B cell (primary cell): ENCODE measurements around the gene JMJD1C. TPM values are rescaled to one million over a fixed set of nuclear protein-coding genes. Genes with fewer than 3 reads are reported as not detected.

Source experiments
- ATAC-seq: fragments of 200-7000 bp; cut with Tn5 transposase; one replicate; pipeline ENCODE4 v1.10.0; 2021; ENCODE audit warnings: low read depth, mild to moderate bottlenecking, moderate number of reproducible peaks, moderate library complexity
- CTCF ChIA-PET: fragments of 350-600 bp; sonication (Branson Sonifier 250); formaldehyde crosslinking; loops from one replicate; lab custom pipeline; 2021; ENCODE audit warnings: antibody characterized with exemption, inconsistent platforms; lab: Charles Lee
- POLR2A ChIA-PET: fragments of 350-600 bp; sonication (Branson Sonifier 250); formaldehyde crosslinking; loops from one replicate; lab custom pipeline; 2021; ENCODE audit warnings: antibody characterized with exemption; lab: Charles Lee
- DNase-seq: peaks from one replicate; pipeline ENCODE4 v3.0.0; 2013
- H2AFZ ChIP-seq: 2 replicates; pipeline ENCODE4 v1.6.1; 2012; ENCODE audit warnings: mild to moderate bottlenecking, low read depth, low read length; ENCODE audit not compliant: insufficient read depth, poor library complexity, severe bottlenecking
- H3K27ac ChIP-seq, 2 donors: 1 replicate in 1 of 2; 2 replicates in 1 of 2; pipeline ENCODE4 v1.5.1; 2012 to 2013; ENCODE audit warnings: low read length in 2 of 2, mild to moderate bottlenecking in 2 of 2, moderate library complexity in 1 of 2
- H3K27me3 ChIP-seq, 4 experiments: fragments of 200-600 bp in 1 of 4; sonication (generic) in 1 of 4; replicated peaks in 1 of 4; 1 replicate in 2 of 4; 2 replicates in 2 of 4; pipeline versions ENCODE4 v1.6.1 to v1.7.0; 2013 to 2016; ENCODE audit warnings: low read length in 3 of 4, mild to moderate bottlenecking in 2 of 4, mixed read lengths in 1 of 4, moderate library complexity in 1 of 4; ENCODE audit not compliant: insufficient read depth in 4 of 4, control insufficient read depth in 3 of 4; ENCODE audit errors: control extremely low read depth in 1 of 4
- H3K36me3 ChIP-seq, 2 experiments: replicated peaks in 1 of 2; 1 replicate in 1 of 2; 2 replicates in 1 of 2; pipeline versions ENCODE4 v1.6.1 to v1.7.1; 2013; ENCODE audit warnings: low read length in 1 of 2; ENCODE audit not compliant: insufficient read depth in 2 of 2, control insufficient read depth in 1 of 2; ENCODE audit errors: control extremely low read depth in 1 of 2, extremely low read depth in 1 of 2
- H3K4me1 ChIP-seq, 2 donors: fragments of 200-600 bp in 1 of 2; sonication (generic) in 1 of 2; 1 replicate in 1 of 2; 2 replicates in 1 of 2; pipeline versions ENCODE4 v1.5.1 to v1.6.1; 2013 to 2017; ENCODE audit warnings: low read length in 2 of 2; ENCODE audit not compliant: control insufficient read depth in 2 of 2, insufficient read depth in 2 of 2
- H3K4me2 ChIP-seq: replicated peaks from 2 replicates; pipeline ENCODE3; 2012; ENCODE audit warnings: mild to moderate bottlenecking, low read depth, low read length; ENCODE audit not compliant: poor library complexity, severe bottlenecking
- H3K4me3 ChIP-seq, 5 experiments: fragments of 200-600 bp in 1 of 5; sonication (generic) in 1 of 5; 1 replicate in 3 of 5; 2 replicates in 2 of 5; pipeline versions ENCODE4 v1.5.1 to v1.7.0; 2011 to 2016; ENCODE audit warnings: low read length in 4 of 5, mild to moderate bottlenecking in 4 of 5, low read depth in 2 of 5, control low read depth in 1 of 5, moderate library complexity in 1 of 5; ENCODE audit not compliant: insufficient read depth in 1 of 5; ENCODE audit errors: control extremely low read depth in 1 of 5, extremely low read depth in 1 of 5
- H3K79me2 ChIP-seq: fragments of 200-600 bp; sonication (generic); one replicate; pipeline ENCODE4 v1.6.0; 2016; ENCODE audit warnings: low read length; ENCODE audit not compliant: control insufficient read depth, insufficient read depth
- H3K9ac ChIP-seq: fragments of 200-600 bp; sonication (generic); 2 replicates; pipeline ENCODE4 v1.6.1; 2017; ENCODE audit warnings: mild to moderate bottlenecking, low read length, moderate library complexity
- H3K9me3 ChIP-seq, 3 donors: one replicate each; pipeline versions ENCODE4 v1.6.1 to v1.7.1; 2013; ENCODE audit warnings: low read length in 2 of 3; ENCODE audit not compliant: control insufficient read depth in 2 of 3, insufficient read depth in 1 of 3; ENCODE audit errors: control extremely low read depth in 1 of 3
- H4K20me1 ChIP-seq: 2 replicates; pipeline ENCODE4 v1.6.0; 2012; ENCODE audit warnings: mild to moderate bottlenecking, low read length; ENCODE audit not compliant: insufficient read depth, control insufficient read depth, poor library complexity, severe bottlenecking
- H3K27ac Mint-ChIP-seq: one replicate; pipeline ENCODE4 v1.8.0; 2021; ENCODE audit warnings: mixed read lengths
- H3K27me3 Mint-ChIP-seq: one replicate; pipeline ENCODE4 v1.8.0; 2021; ENCODE audit warnings: mixed read lengths
- H3K4me1 Mint-ChIP-seq: one replicate; pipeline ENCODE4 v1.8.0; 2021; ENCODE audit warnings: mixed read lengths
- H3K4me3 Mint-ChIP-seq: one replicate; pipeline ENCODE4 v1.8.0; 2021; ENCODE audit warnings: mixed read lengths
- H3K9me3 Mint-ChIP-seq: one replicate; pipeline ENCODE4 v1.8.0; 2022; ENCODE audit warnings: mixed read lengths; ENCODE audit not compliant: insufficient read depth
- EZH2 ChIP-seq: IDR thresholded peaks from 2 replicates; pipeline ENCODE4 v1.6.1; 2012; ENCODE audit warnings: borderline replicate concordance, low read depth, mild to moderate bottlenecking, moderate library complexity, low read length; ENCODE audit not compliant: insufficient read depth, poor library complexity, severe bottlenecking
- WGBS: methylation state at CpG from one replicate; pipeline ENCODE4 v1.1.5; 2013; ENCODE audit warnings: missing lambda C conversion rate; ENCODE audit not compliant: insufficient coverage; 5-methylcytosine and 5-hydroxymethylcytosine counted together
- intact Hi-C: fragments of 100-400 bp; cut with micrococcal nuclease; formaldehyde crosslinking; loops from one replicate; pipeline ENCODE4 v1.10.0; 2022
- polyA plus RNA-seq: library from polyadenylated mRNA; depleted of rRNA; stranded (reverse); fragments of >200 nt; gene quantifications from 2 replicates; pipeline ENCODE4 v1.2.3, GENCODE V29; 2012
- total RNA-seq, 2 donors: library from RNA; stranded (reverse); fragments of 120-200 nt in 1 of 2; gene quantifications; 1 replicate in 1 of 2; 2 replicates in 1 of 2; pipeline versions ENCODE4 v1.2.3 to v1.2.4, GENCODE V29; 2013 to 2022
- TF ChIP-seq, protein P1 (sequence below): fragments of 200-600 bp; IDR thresholded peaks from one replicate; pipeline ENCODE4 v1.8.0; 2022; ENCODE audit warnings: antibody characterized with exemption, mild to moderate bottlenecking

Gene JMJD1C
- total and polyA plus RNA-seq, 2 donors (not counting 1 experiment from before 2014, with no cell fraction given), result 81.8 to 235 TPM

DNA sequence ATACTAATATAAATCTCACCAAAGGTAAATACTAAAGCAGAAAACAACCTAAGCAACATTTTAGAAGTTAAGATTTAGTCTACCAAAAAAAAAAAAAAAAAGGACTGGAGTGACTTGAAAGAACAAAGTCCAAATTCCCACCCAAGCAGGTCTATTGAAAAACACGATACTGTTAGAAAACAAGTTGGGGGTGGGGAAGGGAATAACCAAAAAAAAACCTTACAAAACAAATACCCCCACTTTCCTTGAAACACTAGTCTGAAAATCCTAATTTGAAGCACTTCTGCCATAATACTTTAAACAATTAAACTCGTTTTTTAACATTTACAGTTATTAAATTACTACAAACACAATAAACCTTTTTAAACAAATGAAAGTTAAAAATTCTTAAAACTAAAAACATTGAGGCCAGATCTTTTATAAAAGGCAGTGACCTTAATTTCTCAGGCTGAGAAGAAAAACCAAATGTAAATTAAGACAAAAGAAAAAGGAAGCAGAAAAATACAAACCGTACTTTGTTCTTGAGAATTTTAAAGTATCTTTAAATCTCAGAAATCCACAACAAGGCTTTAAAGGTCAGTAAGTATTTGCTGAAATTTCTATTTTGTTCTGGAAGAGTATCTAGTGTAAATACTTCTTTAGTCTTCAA, 197.5 kb downstream of the JMJD1C start:
- no CpG with 5 or more reads among the region's 3 CpGs for whole genome bisulfite sequencing
- no peaks in the 10 kb centered on the region for H3K9me3 ChIP-seq
- ChIA-PET CTCF (interaction anchor here (0.9 to 2.1 kb wide), 15 partner anchors 8 to 452 kb away, joined by 3 to 13 read pairs (median 4); partner anchors contain the start of gene JMJD1C), POLR2A (interaction anchor here (0.6 to 1.8 kb wide), 8 partner anchors 8 to 362 kb away, joined by 3 to 6 read pairs (median 4); partner anchors contain the start of gene REEP3)
- peak overlapping the region; percentile 82 for H3K9ac ChIP-seq
- Mint-ChIP-seq H3K9me3 (no peaks in the 10 kb centered on the region), H3K27ac (peak overlapping the region; percentile 99), H3K4me3 (peak overlapping the region; percentile 100), H3K4me1 (peaks cover 26% of the 10 kb centered on the region), H3K27me3 (no peaks in the 10 kb centered on the region)
- peaks cover 7 to 12% of the 10 kb centered on the region in 2 donors for H3K4me1 ChIP-seq
- peak overlapping the region; percentile 85 to 94 for H3K27ac ChIP-seq
- no peaks in the 10 kb centered on the region for H3K27me3 ChIP-seq
- TF ChIP-seq, protein P1, sequence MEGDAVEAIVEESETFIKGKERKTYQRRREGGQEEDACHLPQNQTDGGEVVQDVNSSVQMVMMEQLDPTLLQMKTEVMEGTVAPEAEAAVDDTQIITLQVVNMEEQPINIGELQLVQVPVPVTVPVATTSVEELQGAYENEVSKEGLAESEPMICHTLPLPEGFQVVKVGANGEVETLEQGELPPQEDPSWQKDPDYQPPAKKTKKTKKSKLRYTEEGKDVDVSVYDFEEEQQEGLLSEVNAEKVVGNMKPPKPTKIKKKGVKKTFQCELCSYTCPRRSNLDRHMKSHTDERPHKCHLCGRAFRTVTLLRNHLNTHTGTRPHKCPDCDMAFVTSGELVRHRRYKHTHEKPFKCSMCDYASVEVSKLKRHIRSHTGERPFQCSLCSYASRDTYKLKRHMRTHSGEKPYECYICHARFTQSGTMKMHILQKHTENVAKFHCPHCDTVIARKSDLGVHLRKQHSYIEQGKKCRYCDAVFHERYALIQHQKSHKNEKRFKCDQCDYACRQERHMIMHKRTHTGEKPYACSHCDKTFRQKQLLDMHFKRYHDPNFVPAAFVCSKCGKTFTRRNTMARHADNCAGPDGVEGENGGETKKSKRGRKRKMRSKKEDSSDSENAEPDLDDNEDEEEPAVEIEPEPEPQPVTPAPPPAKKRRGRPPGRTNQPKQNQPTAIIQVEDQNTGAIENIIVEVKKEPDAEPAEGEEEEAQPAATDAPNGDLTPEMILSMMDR, result no peak
- no peak for TF ChIP-seq EZH2
- H2AFZ ChIP-seq, result no peak overlapping the region
- peak; percentile 24 for DNase-seq
- peak overlapping the region; percentile 77 for H3K4me2 ChIP-seq
- peaks cover 25% of the 10 kb centered on the region for H4K20me1 ChIP-seq
- ATAC-seq, result no peak
- intact Hi-C loops, result loop anchor here (2.0 to 10.0 kb wide), 5 partner anchors 96 to 453 kb away; partner anchors contain the start of genes EGR2 and JMJD1C
- H3K36me3 ChIP-seq, result no peaks in the 10 kb centered on the region
- H3K79me2 ChIP-seq, result peaks cover 98% of the 10 kb centered on the region
- peak overlapping the region; percentile 64 to 100 (median 95) for H3K4me3 ChIP-seq
